ENCODE data around the gene GNAZ.

The GNAZ gene

GRCh38 chr22:23091760-23092159 lies 21.4 kb downstream of the GNAZ start:
- no peak for FAIRE-seq
- DNase-seq (ENCODE audit: low spot score): no peak

DNA sequence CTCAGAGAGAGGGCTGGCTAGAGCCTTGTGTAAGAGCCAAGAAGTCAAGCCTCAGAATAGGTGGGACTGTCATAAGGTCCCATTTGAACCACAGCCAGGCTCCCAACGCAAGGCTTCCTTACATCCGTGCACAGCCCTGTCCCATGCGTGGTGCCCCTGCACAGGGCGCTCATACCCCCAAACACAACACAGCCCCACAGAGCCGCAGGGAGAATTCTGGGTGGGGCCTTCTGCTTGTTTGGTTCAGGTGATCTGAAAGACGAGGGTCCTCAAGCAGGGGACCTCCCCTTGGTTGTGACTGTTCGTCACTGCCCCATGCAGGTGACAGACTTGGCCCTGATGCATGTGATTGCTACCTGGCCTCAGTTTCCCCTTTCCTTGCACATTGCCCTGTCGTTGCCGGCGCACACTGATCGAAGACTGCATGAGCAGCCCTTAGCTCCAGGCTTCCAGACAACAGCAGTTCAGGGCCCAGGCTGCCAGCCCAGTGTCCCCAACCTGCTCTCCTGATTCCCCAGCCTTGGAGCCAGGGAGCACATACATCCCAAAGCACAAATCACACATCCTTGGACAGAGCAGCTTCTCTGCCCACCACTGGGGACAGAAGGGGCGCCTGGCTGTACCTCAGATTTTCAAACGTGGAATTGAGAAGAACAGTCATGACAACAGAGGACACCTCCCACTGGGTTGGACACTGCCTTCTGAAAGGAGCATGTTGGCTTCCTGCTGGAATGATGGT lies 22.1 kb downstream of the GNAZ start:
- no peak for DNase-seq (ENCODE audit: low spot score)
- no peak for FAIRE-seq

DNA sequence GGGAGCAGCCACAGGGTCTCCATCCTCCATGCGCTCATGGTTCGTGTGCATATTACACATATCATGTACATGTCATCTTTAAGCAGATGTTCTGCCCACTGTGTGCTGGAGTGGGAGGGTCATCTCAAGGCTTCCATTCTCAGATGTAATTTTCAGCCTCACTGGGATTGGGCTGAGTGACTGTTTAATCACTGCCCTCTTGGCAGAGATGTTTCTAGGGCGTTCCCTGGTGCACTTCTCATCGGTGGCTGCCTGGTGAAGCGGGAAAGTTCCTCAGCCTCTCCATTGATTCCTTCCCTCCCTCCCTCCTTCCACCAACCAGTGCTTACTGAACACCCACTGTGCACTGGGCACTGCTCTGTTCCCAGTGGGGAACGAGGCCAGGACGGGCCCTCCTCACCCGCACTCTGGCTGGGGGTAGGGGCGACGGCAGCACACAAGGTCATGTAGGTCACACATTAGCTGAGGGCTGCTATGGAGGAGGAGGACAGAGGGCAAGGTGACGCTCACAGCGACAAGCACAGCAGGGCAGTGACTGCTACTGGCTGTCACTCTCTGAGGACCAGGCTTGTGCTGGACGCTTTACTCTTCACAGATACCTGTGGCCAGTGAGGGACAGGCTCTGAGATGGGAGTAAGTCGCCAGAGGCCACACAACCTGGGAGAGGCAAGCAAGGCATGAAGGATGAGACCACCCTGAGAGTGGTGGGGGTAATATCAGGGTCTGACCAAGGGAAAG lies 22.9 kb downstream of the GNAZ start:
- DNase-seq (ENCODE audit: low spot score): no peak
- no peak for FAIRE-seq

DNA sequence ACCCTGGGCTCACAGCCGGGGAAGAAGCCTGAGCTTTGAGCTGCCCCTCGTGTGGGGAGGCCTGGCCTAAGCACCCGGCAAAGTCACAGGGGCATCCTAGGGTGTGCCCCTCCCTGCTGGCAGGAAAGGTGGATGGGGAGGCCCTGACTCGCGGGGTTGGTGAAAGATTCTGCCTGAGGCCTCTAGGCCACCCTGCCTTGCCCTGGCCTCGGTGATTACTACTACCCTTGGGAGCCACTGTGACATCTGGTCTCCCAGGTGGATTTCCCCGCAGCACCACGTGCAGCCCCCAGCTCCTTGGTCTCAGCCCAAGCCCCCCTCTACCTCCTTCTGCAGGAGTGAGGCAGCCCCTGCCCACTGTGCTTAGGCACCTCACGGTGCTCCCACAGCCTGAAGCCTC lies 23.9 kb downstream of the GNAZ start:
- DNase-seq (ENCODE audit: low spot score) (no peak), FAIRE-seq (no peak)

GRCh38 chr22:23094695-23095681 lies 24.7 kb downstream of the GNAZ start:
- FAIRE-seq (no peak), DNase-seq (ENCODE audit: low spot score) (no peak)

- DNase-seq (ENCODE audit: low spot score) (no peak), FAIRE-seq (no peak)
Observed at GRCh38 chr22:23095733-23096342, 25.5 kb downstream of the GNAZ start.

DNA sequence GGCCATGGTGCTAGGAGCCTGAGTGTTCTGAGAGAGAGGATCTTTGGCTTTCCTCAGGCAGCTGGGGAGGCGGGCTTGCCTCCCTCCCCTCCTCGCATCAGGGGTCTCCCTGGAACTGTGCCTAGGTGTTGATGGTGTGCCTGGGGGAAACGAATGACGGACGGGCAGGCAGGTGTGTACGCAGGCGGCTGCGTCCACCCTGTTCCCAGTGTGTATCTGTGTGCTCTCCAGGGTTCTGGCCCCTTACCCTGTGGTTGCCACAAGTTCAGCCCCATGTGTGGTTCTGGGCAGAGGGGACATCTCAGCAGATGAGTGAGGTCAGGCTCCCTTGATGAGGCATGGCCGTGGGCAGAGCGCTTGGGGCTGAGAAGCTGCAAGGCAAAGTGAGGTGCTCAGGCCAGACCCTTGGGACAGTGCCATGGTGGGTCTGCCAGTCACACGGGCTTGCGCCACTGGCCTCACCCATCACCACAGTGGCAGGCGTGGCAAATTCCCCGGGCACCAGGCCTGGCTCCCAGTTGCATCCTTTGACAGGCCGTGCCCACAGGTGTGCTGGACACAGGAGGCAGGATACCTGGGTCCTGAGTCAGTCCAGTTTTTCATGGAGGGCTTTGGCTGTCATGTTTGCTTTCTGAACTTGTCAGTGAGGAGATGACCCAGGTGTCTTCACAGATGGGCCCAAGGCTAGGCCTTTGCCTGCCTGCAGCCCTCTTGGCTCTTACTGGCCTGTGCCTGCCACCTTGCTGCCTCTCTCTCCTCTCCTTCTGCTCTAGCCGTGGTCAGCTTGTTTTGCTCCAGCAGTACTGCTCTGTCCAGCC lies 27.3 kb downstream of the GNAZ start:
- DNase-seq (ENCODE audit: low spot score) (no peak), FAIRE-seq (no peak)

DNA sequence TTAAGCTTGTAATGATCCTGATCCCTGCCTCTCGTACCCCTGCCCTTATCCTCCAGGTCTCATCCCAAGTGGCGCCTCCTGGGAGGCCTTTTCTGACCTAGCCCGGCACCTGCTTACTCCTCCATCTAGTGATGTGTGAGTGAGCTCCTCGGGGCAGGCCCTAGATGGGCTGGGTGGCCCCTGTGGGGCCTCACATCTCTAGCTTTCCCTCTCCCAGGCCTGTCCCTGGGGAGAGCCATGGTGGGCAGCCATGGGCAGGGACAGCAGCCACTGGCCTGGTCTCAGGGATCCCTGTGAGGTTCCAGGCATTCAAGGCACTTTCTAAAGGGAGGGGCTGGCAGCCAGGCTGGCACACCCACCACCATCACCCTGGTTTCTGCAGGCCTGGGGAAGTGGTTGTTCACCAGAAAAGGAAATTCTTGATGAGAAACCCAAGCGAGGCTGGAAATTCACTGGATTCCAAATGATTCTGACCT lies 27.9 kb downstream of the GNAZ start:
- no peak for FAIRE-seq
- no peak for DNase-seq (ENCODE audit: low spot score)

- FAIRE-seq (no peak), DNase-seq (ENCODE audit: low spot score) (no peak)
Observed at GRCh38 chr22:23098718-23099530, 28.6 kb downstream of the GNAZ start.

- FAIRE-seq (no peak), DNase-seq (ENCODE audit: low spot score) (no peak)
Observed at GRCh38 chr22:23099531-23099804, 29.1 kb downstream of the GNAZ start.

- DNase-seq (ENCODE audit: low spot score): no peak
- FAIRE-seq: no peak
Observed at GRCh38 chr22:23100124-23100801, 29.9 kb downstream of the GNAZ start.

DNA sequence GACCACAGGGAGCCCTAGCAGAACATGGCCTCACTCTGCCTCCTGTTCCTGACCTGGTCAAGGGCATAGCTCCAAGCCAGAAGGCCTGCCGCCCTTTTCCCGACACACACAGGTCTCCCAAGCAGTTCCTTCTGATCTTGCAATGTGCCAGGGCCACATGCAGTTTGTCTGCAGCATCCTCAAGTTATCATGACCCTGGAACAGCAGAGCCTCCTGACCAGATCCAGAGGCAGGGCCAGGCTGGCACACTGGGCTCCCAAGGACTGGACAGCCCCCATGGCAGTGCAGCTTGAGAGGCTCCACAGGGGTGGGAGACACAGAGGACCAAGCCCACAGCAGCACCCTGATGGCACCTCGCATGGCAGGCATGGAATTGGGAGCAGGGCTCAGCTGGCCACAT lies 31.2 kb downstream of the GNAZ start:
- DNase-seq (ENCODE audit: low spot score) (no peak), FAIRE-seq (no peak)

GRCh38 chr22:23102002-23102655 lies 31.8 kb downstream of the GNAZ start:
- DNase-seq (ENCODE audit: low spot score): no peak
- no peak for FAIRE-seq

GRCh38 chr22:23102776-23103175 lies 32.5 kb downstream of the GNAZ start:
- FAIRE-seq (no peak), DNase-seq (ENCODE audit: low spot score) (no peak)

- no peak for FAIRE-seq
- DNase-seq (ENCODE audit: low spot score): no peak
Observed at GRCh38 chr22:23103199-23103954, 33.1 kb downstream of the GNAZ start.

- DNase-seq (ENCODE audit: low spot score) (no peak), FAIRE-seq (no peak)
Observed at GRCh38 chr22:23104187-23104971, 34.1 kb downstream of the GNAZ start.

DNA sequence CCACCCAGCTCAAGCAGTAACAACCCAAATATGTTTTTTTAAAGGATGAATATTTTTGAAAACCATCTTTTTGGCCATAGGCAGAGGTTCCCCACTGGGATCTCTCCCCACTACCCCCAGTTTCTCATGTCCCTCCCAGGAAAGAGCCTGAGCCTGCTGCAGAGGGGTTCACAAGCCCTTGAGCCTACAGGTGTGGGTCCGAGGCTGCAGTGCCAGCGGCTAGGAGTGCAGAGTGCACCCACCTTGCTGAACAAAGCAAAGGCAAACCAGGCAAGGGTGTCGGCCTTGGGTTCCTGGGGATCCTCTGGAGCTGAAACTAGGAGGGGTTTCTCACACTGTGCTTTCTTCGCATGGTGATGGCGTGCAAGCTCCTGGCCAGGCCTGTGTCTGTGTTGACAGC lies 35.0 kb downstream of the GNAZ start:
- no peak for FAIRE-seq
- no peak for DNase-seq (ENCODE audit: low spot score)
